Muscle layer of duodenum (tissue), 2 donors: Measurements from ENCODE around the gene PIR.

Experiments used
- H3K27ac ChIP-seq: one replicate; pipeline ENCODE4 v1.7.0; 2013; ENCODE audit warnings: mild to moderate bottlenecking, low read length
- H3K27me3 ChIP-seq: one replicate; pipeline ENCODE4 v1.7.0; 2013; ENCODE audit warnings: low read depth, mild to moderate bottlenecking, control low read depth, low read length
- H3K36me3 ChIP-seq, 2 donors: one replicate each; pipeline ENCODE4 v1.7.0; 2013; ENCODE audit warnings: low read length in 2 of 2, control low read depth in 1 of 2, mild to moderate bottlenecking in 1 of 2; ENCODE audit not compliant: insufficient read depth in 2 of 2, control insufficient read depth in 1 of 2
- H3K4me1 ChIP-seq, 2 donors: one replicate each; pipeline ENCODE4 v1.7.0; 2013; ENCODE audit warnings: low read length in 2 of 2, mild to moderate bottlenecking in 2 of 2, control low read depth in 1 of 2, moderate library complexity in 1 of 2; ENCODE audit not compliant: insufficient read depth in 2 of 2, control insufficient read depth in 1 of 2
- H3K4me3 ChIP-seq, 2 donors: one replicate each; pipeline ENCODE4 v1.7.0; 2013; ENCODE audit warnings: low read length in 2 of 2, low read depth in 1 of 2, mild to moderate bottlenecking in 1 of 2
- H3K9me3 ChIP-seq, 2 donors: one replicate each; pipeline ENCODE4 v1.7.0; 2013; ENCODE audit warnings: low read length in 2 of 2, control low read depth in 1 of 2, mild to moderate bottlenecking in 1 of 2; ENCODE audit not compliant: control insufficient read depth in 1 of 2
- donor health status: healthy.

PIR gene

GRCh38 chrX:15384304-15384703 lies 108.8 kb downstream of the PIR start, which contains the start of gene VEGFD:
VEGFD (minus strand) TSS chrX:15384413; CDS start chrX:15383946, 467 bp downstream.
- Histone ChIP-seq H3K27ac (no peak within 1 kb of the TSS), H3K27me3 (no peaks in the 10 kb centered on the region), H3K9me3 (no peaks in the 10 kb centered on the region), H3K4me3 (no peak within 1 kb of the TSS), H3K36me3 (no peaks in the 10 kb centered on the region), H3K4me1 (no peaks in the 10 kb centered on the region)

GRCh38 chrX:15382813-15383212 lies 110.3 kb downstream of the PIR start:
- Histone ChIP-seq H3K4me3 (no peak overlapping the region), H3K36me3 (no peaks in the 10 kb centered on the region), H3K4me1 (no peaks in the 10 kb centered on the region), H3K27ac (no peak overlapping the region), H3K9me3 (no peaks in the 10 kb centered on the region), H3K27me3 (no peaks in the 10 kb centered on the region)

DNA sequence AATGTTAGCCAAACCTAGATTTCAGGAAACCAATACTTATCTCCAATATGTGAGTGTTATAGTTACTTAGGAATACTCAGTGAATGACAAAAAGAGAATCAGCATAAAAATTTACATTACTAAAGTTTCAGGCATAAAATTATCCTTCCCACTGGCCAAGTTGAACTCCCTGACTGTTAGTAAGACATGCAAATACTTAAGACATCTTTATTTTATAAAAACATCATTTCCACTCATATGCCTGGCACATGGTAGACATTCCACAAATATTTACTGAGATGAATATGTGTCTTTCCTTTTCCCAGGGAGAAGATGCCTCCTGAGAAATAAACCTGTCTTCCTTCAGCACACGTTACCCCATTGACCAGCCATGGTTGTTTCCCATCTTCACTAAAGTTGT lies 116.2 kb downstream of the PIR start:
- no peaks in the 10 kb centered on the region for H3K27me3 ChIP-seq
- H3K4me3 ChIP-seq: no peak overlapping the region
- H3K36me3 ChIP-seq: no peaks in the 10 kb centered on the region
- no peaks in the 10 kb centered on the region for H3K4me1 ChIP-seq
- no peaks in the 10 kb centered on the region for H3K9me3 ChIP-seq
- no peak overlapping the region for H3K27ac ChIP-seq

DNA sequence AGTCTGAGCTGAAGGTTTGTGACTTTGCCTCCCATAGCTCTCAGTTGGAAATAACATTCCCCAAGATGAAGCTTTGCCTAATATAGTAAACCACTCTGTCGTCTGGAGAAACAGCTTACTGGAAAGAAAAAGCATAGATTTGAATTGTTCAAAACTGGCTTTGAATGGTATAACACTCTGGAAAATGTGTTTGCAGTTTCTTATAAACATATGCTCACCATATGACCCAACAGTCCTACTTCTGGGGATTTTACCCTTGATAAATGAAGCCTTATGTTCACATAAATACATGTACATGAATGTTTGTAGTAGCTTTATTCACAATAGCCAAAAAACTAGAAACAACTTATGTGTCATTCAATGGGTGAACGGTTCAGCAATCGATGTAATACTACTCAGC lies 119.2 kb downstream of the PIR start:
- no peak overlapping the region for H3K4me3 ChIP-seq
- no peak overlapping the region for H3K27ac ChIP-seq
- H3K9me3 ChIP-seq: no peaks in the 10 kb centered on the region
- H3K36me3 ChIP-seq: no peaks in the 10 kb centered on the region
- no peaks in the 10 kb centered on the region for H3K27me3 ChIP-seq
- no peaks in the 10 kb centered on the region for H3K4me1 ChIP-seq

DNA sequence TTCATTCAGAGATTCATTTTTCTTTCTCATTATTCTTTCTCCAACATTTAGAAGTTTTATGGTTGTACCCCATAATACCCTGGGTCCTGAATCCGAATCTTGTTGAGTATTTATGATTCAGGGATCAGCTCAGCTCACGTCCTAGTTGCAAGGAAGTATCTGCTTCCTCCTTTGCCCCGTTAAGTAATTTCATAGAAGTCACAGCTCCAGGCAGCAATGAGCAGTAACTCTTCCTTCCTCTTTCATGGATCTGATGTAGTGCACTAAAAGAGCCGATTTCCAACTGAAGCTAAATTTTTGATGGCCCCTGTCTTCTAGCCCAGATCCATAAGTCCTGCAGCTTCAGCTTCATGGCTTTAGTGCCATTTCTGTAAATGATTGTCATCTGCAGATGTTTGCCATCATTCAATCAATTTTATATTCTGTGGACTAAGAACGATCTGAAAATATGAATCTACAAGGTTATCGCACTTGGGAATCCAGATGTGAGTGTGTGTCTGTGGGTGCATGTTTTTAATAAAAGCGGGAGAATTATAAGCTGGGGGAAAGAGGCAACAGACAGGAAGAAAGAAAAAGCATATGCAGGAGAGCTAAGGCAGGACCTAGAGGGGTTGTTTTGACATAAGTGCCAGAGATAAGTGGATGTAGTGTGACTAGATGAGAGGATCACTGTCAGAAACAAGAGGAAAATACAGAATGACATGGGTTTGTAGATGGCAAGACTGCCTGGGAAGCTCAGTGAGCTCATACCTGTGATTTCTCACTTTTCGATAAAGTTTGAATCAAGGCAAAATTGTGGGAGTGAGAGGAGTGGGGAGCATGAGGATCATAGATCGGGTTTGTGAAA lies 126.4 kb downstream of the PIR start:
- no peaks in the 10 kb centered on the region for H3K4me1 ChIP-seq
- no peaks in the 10 kb centered on the region for H3K27me3 ChIP-seq
- H3K9me3 ChIP-seq: no peaks in the 10 kb centered on the region
- H3K4me3 ChIP-seq: no peak overlapping the region
- H3K27ac ChIP-seq: no peak overlapping the region
- no peaks in the 10 kb centered on the region for H3K36me3 ChIP-seq

GRCh38 chrX:15359701-15360100 lies 133.4 kb downstream of the PIR start:
- Histone ChIP-seq H3K9me3 (no peaks in the 10 kb centered on the region), H3K4me3 (no peak overlapping the region), H3K27ac (no peak overlapping the region), H3K27me3 (no peaks in the 10 kb centered on the region), H3K4me1 (no peaks in the 10 kb centered on the region), H3K36me3 (no peaks in the 10 kb centered on the region)

DNA sequence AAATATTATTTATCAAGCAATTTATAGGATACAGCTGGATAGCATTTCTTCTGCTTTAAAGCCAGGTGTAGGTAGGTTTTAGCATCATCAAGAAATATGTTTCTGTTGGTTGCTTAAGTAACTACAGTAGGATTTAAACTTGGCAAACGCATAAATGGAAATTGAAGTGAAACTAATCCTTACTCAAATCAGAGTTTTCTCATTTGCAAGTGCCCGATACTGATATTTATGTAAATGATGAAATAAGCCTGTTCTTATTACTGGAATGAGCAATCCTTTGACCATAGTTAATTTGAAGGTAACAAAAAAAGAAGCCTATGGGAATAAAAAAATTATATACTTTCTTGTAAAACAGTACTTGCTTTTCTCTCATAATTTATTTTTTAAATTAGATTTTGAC lies 134.6 kb downstream of the PIR start:
- no peaks in the 10 kb centered on the region for H3K9me3 ChIP-seq
- H3K4me1 ChIP-seq: no peaks in the 10 kb centered on the region
- no peaks in the 10 kb centered on the region for H3K27me3 ChIP-seq
- H3K36me3 ChIP-seq: no peaks in the 10 kb centered on the region
- no peak overlapping the region for H3K4me3 ChIP-seq
- H3K27ac ChIP-seq: no peak overlapping the region

DNA sequence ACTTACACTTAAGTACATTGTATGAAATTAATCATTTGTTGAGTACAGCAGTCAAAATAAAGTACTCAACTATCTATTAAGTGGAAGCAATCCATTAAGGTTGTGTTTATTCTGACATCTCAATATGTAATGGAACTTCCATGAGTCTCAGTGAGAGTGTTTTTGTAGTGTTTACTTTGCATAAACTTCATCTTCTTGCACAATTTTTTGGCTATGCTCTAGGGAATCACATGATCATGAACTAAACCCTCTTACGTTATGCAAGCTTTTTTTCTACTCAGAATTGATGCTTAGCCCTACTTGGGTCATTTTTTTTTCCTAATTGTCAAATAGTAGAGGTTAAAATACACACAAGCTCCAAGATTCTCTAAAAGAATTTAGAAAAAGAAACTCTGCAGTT lies 136.7 kb downstream of the PIR start:
- no peaks in the 10 kb centered on the region for H3K36me3 ChIP-seq
- no peaks in the 10 kb centered on the region for H3K4me1 ChIP-seq
- no peak overlapping the region for H3K4me3 ChIP-seq
- H3K27me3 ChIP-seq: no peaks in the 10 kb centered on the region
- H3K9me3 ChIP-seq: no peaks in the 10 kb centered on the region
- H3K27ac ChIP-seq: no peak overlapping the region

GRCh38 chrX:15350329-15350996 lies 142.7 kb downstream of the PIR start:
- Histone ChIP-seq H3K4me3 (no peak overlapping the region), H3K27me3 (no peaks in the 10 kb centered on the region), H3K4me1 (no peaks in the 10 kb centered on the region), H3K36me3 (no peaks in the 10 kb centered on the region), H3K27ac (no peak overlapping the region), H3K9me3 (no peaks in the 10 kb centered on the region)

DNA sequence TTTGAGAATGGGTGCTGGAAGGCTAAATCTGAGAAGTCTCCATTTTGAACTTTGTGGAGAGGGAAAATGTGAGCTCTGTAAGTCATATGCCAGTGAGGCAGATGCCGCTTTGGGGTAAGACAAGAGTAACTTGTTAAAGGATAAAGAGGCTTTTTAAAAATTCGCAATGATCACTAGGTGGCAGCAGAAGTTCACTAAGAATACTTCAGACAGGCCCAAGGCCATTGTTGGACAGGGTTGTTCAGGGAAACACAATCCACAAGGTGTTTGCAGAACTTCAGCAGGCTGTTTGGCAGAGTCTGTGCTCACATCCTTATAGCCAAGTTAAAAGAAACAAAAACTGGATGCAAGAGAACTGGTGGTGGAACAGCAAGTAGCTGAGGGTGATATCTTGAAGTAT lies 144.1 kb downstream of the PIR start:
- Histone ChIP-seq H3K27me3 (no peaks in the 10 kb centered on the region), H3K9me3 (no peaks in the 10 kb centered on the region), H3K4me1 (no peaks in the 10 kb centered on the region), H3K27ac (no peak overlapping the region), H3K4me3 (no peak overlapping the region), H3K36me3 (no peaks in the 10 kb centered on the region)

DNA sequence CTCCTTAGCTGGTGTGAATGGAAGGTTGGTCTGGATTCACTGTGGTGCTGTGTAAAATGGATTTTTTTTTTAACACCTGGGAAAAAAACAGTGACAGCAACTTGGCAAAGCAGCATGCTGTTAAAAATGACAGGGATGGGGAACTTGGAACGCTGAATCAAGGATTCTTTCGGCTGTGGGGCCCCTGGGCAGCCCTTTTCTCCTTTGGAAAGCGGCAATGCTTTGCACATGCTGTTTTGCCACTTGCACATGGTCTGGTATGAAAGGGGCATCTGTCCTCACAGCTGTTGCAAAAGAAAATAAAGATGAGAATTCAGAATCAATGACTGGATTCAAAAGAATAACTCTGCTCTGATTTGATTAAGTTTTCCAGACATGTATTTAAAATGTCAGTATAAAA lies 147.2 kb downstream of the PIR start:
- Histone ChIP-seq H3K4me1 (no peaks in the 10 kb centered on the region), H3K36me3 (no peaks in the 10 kb centered on the region), H3K9me3 (no peaks in the 10 kb centered on the region), H3K27me3 (no peaks in the 10 kb centered on the region), H3K27ac (no peak overlapping the region), H3K4me3 (no peak overlapping the region)
